A549 (cell line): ENCODE results near the gene PIEZO2.

Experiments
- CEBPB ChIP-seq, 2 experiments: fragments of >200 bp in 1 of 2; sonication (Bioruptor Twin) in 1 of 2; formaldehyde crosslinking in 1 of 2; IDR thresholded peaks; 2 replicates each; pipeline ENCODE4 v1.6.1; 2012 to 2016
- ESRRA ChIP-seq: fragments of 150-350 bp; IDR thresholded peaks from 2 replicates; pipeline ENCODE4 v1.6.1; 2014; ENCODE audit warnings: mild to moderate bottlenecking, low read length, borderline replicate concordance
- HOXA7 ChIP-seq: fragments of 250-450 bp; sonication (Bioruptor Pico); IDR thresholded peaks from 2 replicates; pipeline ENCODE4 v1.5.0; 2020; ENCODE audit warnings: mild to moderate bottlenecking, moderate library complexity
- JUN ChIP-seq, 2 experiments: fragments of >200 bp; sonication (Bioruptor Twin); formaldehyde crosslinking; IDR thresholded peaks; 2 replicates in 1 of 2; 3 replicates in 1 of 2; pipeline ENCODE4 v1.6.1; 2016 to 2017
- MAFK ChIP-seq: fragments of 450-650 bp; IDR thresholded peaks from 2 replicates; pipeline ENCODE4 v1.6.1; 2014; ENCODE audit not compliant: partially characterized antibody
- NPAS2 ChIP-seq: fragments of 250-450 bp; sonication (Bioruptor Pico); IDR thresholded peaks from 2 replicates; pipeline ENCODE4 v1.8.0; 2022; ENCODE audit warnings: mild to moderate bottlenecking, moderate library complexity, borderline replicate concordance
- PBX3 ChIP-seq: IDR thresholded peaks from 2 replicates; pipeline ENCODE4 v1.6.1; 2012
- POLR2A ChIP-seq: IDR thresholded peaks from 2 replicates; pipeline ENCODE4 v1.6.1; 2012; ENCODE audit warnings: mild to moderate bottlenecking, low read length
- REST ChIP-seq: fragments of 200-600 bp; sonication (generic); IDR thresholded peaks from 2 replicates; pipeline ENCODE4 v1.6.1; 2016; ENCODE audit warnings: antibody characterized with exemption, mild to moderate bottlenecking, moderate library complexity
- TF ChIP-seq, protein P1 (sequence below): fragments of 450-650 bp; IDR thresholded peaks from 2 replicates; pipeline ENCODE4 v1.6.1; 2014; ENCODE audit warnings: antibody characterized with exemption
- TF ChIP-seq, protein P2 (sequence below): fragments of >200 bp; sonication (Bioruptor Twin); formaldehyde crosslinking; IDR thresholded peaks from 3 replicates; pipeline ENCODE4 v1.5.1; 2016
- TF ChIP-seq, protein P3 (sequence below): IDR thresholded peaks from 2 replicates; pipeline ENCODE4 v1.6.1; 2012; ENCODE audit warnings: low read depth, borderline replicate concordance

- TF ChIP-seq POLR2A (no peak), JUN (IDR thresholded peaks at IDR 0.05) (no peak), PBX3 (no peak), HOXA7 (CRISPR knock-in tag) (no peak), ESRRA (no peak), REST (no peak), CEBPB (IDR thresholded peaks at IDR 0.05) (no peak), NPAS2 (CRISPR knock-in tag) (no peak), MAFK (no peak)
- TF ChIP-seq, protein P1, sequence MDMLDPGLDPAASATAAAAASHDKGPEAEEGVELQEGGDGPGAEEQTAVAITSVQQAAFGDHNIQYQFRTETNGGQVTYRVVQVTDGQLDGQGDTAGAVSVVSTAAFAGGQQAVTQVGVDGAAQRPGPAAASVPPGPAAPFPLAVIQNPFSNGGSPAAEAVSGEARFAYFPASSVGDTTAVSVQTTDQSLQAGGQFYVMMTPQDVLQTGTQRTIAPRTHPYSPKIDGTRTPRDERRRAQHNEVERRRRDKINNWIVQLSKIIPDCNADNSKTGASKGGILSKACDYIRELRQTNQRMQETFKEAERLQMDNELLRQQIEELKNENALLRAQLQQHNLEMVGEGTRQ = no peak
- TF ChIP-seq, protein P2, sequence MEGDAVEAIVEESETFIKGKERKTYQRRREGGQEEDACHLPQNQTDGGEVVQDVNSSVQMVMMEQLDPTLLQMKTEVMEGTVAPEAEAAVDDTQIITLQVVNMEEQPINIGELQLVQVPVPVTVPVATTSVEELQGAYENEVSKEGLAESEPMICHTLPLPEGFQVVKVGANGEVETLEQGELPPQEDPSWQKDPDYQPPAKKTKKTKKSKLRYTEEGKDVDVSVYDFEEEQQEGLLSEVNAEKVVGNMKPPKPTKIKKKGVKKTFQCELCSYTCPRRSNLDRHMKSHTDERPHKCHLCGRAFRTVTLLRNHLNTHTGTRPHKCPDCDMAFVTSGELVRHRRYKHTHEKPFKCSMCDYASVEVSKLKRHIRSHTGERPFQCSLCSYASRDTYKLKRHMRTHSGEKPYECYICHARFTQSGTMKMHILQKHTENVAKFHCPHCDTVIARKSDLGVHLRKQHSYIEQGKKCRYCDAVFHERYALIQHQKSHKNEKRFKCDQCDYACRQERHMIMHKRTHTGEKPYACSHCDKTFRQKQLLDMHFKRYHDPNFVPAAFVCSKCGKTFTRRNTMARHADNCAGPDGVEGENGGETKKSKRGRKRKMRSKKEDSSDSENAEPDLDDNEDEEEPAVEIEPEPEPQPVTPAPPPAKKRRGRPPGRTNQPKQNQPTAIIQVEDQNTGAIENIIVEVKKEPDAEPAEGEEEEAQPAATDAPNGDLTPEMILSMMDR = no peak
- TF ChIP-seq, protein P3, sequence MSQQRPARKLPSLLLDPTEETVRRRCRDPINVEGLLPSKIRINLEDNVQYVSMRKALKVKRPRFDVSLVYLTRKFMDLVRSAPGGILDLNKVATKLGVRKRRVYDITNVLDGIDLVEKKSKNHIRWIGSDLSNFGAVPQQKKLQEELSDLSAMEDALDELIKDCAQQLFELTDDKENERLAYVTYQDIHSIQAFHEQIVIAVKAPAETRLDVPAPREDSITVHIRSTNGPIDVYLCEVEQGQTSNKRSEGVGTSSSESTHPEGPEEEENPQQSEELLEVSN = no peak
These were observed 213.8 kb downstream of the PIEZO2 start for GRCh38 chr18:10935588-10935987.
